ENCODE measurements around the gene KCNG4. TPM values are rescaled to one million over a fixed set of nuclear protein-coding genes. Genes with fewer than 3 reads are reported as not detected.

The KCNG4 gene
- not detected in 2 replicates for total RNA-seq (2013; cell fraction: nucleolus; rRNA removed)
- total RNA-seq (2014; rRNA removed) (not detected in 2 replicates), total RNA-seq (2014; rRNA removed; fragmentation: Illumina TruSeq; extraction: Trizol) (not detected in 2 replicates), total RNA-seq (2021) (not detected in 2 replicates), polyA plus RNA-seq (2011; rRNA removed) (not detected in 2 replicates), polyA plus RNA-seq (2014; fragmentation: Illumina TruSeq; extraction: Trizol) (not detected in 2 replicates), polyA plus RNA-seq (2014; fragmentation: Nextera tagmentation; extraction: Ambion mirVana) (not detected), polyA plus RNA-seq (2014; rRNA removed) (not detected in 2 replicates), polyA plus RNA-seq (2016; fragmentation: Nextera tagmentation; extraction: Ambion mirVana) (not detected), polyA minus RNA-seq (2011; rRNA and poly(A)+ RNA removed) (not detected in 2 replicates), Bru-seq, nascent RNA (not detected), BruChase-seq, experiment 1, labeled RNA remaining after a 6-hour chase (not detected), BruChase-seq, experiment 2, labeled RNA remaining after a 2-hour chase (not detected)
- polyA plus RNA-seq (2011; ENCODE audit: low read depth), result not detected
- polyA plus RNA-seq (2011; cell fraction: cytosol; rRNA removed), result not detected in 2 replicates
- polyA plus RNA-seq (2011; cell fraction: nucleus; rRNA removed), result not detected in 2 replicates
- not detected in 2 replicates for polyA plus RNA-seq (2012)
- polyA minus RNA-seq (2011; cell fraction: cytosol; rRNA and poly(A)+ RNA removed), result not detected in 2 replicates
- polyA minus RNA-seq (2011; cell fraction: nucleus; rRNA and poly(A)+ RNA removed), result not detected in 2 replicates
- long read RNA-seq, experiment 1, result 0 reads
- long read RNA-seq, experiment 2, result 0 reads

GRCh38 chr16:84239909-84240308 lies at the start of gene KCNG4:
Gene KCNG4, minus strand, starts transcription at chr16:84240012. Its CDS starts 2,527 bp downstream, at chr16:84237485.
- no peaks in the 10 kb centered on the region for H3K4me1 ChIP-seq (ENCODE audit: control insufficient read depth, insufficient read depth, low read length)
- TF ChIP-seq RELA (IDR thresholded peaks at IDR 0.05; ENCODE audit: borderline replicate concordance, partially characterized antibody), result no peak
- no peak for TF ChIP-seq PAX5 (IDR thresholded peaks at IDR 0.05; ENCODE audit: borderline replicate concordance, low read depth, low read length)
- TF ChIP-seq SKIL (IDR thresholded peaks at IDR 0.05; ENCODE audit: low read depth, poor library complexity, severe bottlenecking), result no peak
- TF ChIP-seq ESRRA (IDR thresholded peaks at IDR 0.05; ENCODE audit: low read length), result no peak
- TF ChIP-seq RB1 (IDR thresholded peaks at IDR 0.05; ENCODE audit: borderline replicate concordance), result no peak
- TF ChIP-seq, protein P1, sequence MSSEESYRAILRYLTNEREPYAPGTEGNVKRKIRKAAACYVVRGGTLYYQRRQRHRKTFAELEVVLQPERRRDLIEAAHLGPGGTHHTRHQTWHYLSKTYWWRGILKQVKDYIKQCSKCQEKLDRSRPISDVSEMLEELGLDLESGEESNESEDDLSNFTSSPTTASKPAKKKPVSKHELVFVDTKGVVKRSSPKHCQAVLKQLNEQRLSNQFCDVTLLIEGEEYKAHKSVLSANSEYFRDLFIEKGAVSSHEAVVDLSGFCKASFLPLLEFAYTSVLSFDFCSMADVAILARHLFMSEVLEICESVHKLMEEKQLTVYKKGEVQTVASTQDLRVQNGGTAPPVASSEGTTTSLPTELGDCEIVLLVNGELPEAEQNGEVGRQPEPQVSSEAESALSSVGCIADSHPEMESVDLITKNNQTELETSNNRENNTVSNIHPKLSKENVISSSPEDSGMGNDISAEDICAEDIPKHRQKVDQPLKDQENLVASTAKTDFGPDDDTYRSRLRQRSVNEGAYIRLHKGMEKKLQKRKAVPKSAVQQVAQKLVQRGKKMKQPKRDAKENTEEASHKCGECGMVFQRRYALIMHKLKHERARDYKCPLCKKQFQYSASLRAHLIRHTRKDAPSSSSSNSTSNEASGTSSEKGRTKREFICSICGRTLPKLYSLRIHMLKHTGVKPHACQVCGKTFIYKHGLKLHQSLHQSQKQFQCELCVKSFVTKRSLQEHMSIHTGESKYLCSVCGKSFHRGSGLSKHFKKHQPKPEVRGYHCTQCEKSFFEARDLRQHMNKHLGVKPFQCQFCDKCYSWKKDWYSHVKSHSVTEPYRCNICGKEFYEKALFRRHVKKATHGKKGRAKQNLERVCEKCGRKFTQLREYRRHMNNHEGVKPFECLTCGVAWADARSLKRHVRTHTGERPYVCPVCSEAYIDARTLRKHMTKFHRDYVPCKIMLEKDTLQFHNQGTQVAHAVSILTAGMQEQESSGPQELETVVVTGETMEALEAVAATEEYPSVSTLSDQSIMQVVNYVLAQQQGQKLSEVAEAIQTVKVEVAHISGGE (CRISPR knock-in tag; IDR thresholded peaks at IDR 0.05), result no peak
- TF ChIP-seq MEF2A (IDR thresholded peaks at IDR 0.05; ENCODE audit: insufficient read depth, low read depth, low read length), result no peak
- no peak for TF ChIP-seq ZNF384 (IDR thresholded peaks at IDR 0.05; ENCODE audit: borderline replicate concordance, low read depth, low read length)
- TF ChIP-seq, protein P2, sequence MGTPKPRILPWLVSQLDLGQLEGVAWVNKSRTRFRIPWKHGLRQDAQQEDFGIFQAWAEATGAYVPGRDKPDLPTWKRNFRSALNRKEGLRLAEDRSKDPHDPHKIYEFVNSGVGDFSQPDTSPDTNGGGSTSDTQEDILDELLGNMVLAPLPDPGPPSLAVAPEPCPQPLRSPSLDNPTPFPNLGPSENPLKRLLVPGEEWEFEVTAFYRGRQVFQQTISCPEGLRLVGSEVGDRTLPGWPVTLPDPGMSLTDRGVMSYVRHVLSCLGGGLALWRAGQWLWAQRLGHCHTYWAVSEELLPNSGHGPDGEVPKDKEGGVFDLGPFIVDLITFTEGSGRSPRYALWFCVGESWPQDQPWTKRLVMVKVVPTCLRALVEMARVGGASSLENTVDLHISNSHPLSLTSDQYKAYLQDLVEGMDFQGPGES (IDR thresholded peaks at IDR 0.05), result no peak
- TF ChIP-seq BRCA1 (IDR thresholded peaks at IDR 0.05; ENCODE audit: low read depth, low read length), result no peak
- ATAC-seq, result no peak
- ChIA-PET POLR2A (no interaction called here), CTCF (no interaction called here), SMC1A (ENCODE audit: uncharacterized antibody, unreplicated experiment) (no interaction called here), RAD21 (ENCODE audit: unreplicated experiment) (no interaction called here)
- WGBS (ENCODE audit: insufficient coverage, insufficient replicate concordance, low lambda C conversion rate, missing lambda C conversion rate), result under 1% methylated on average over 7 of the region's 7 CpGs
- H3K27me3 ChIP-seq (replicated peaks in 1 of 2; ENCODE audit: control insufficient read depth in 2 of 2, insufficient read depth in 2 of 2, low read length in 1 of 2), result peaks cover 0 to 2% of the 10 kb centered on the region in 2 experiments; a peak in 2 of 4 replicates
- no TSS peak for BruUV-seq (replicated peaks)
- in situ Hi-C loops (cut with MboI) (no loop called here), intact Hi-C loops (cut with micrococcal nuclease; ENCODE audit: unreplicated experiment) (no loop called here)
- no peak within 1 kb of the TSS for H3K9ac ChIP-seq (ENCODE audit: control insufficient read depth, insufficient read depth, low read length)
- no peak within 1 kb of the TSS for H2AFZ ChIP-seq (ENCODE audit: control insufficient read depth, low read depth, low read length)
- H3K36me3 ChIP-seq (ENCODE audit: control insufficient read depth in 2 of 2, insufficient read depth in 2 of 2, low read length in 1 of 2), result no peaks in the 10 kb centered on the region
- FAIRE-seq, result no peak
- no peak within 1 kb of the TSS for H3K4me2 ChIP-seq (ENCODE audit: control insufficient read depth, insufficient read depth)
- H3K4me3 ChIP-seq, result no peak within 1 kb of the TSS
- no peak within 1 kb of the TSS for H3K27ac ChIP-seq (ENCODE audit: control insufficient read depth, insufficient read depth)
- no peaks in the 10 kb centered on the region for H4K20me1 ChIP-seq (ENCODE audit: control insufficient read depth, insufficient read depth)
- H3K9me3 ChIP-seq (replicated peaks; ENCODE audit: control insufficient read depth, insufficient read depth, low read length), result no peaks in the 10 kb centered on the region; the same call in 2 of the 3 replicates
- DNase-seq (ENCODE audit: low read depth, low spot score), result no peak
- H3K79me2 ChIP-seq (ENCODE audit: control insufficient read depth, insufficient read depth, low read length), result no peaks in the 10 kb centered on the region

All from GM12878 (cell line).